SH-SY5Y (cell line): ENCODE measurements around the gene CLSTN2.

Experiments
- GATA2 ChIP-seq: IDR thresholded peaks from 2 replicates; pipeline ENCODE4 v1.6.1; 2011; ENCODE audit warnings: mild to moderate bottlenecking, low read depth, low read length
- GATA3 ChIP-seq: IDR thresholded peaks from 2 replicates; pipeline ENCODE4 v1.6.1; 2011; ENCODE audit warnings: low read depth, mild to moderate bottlenecking, low read length, moderate library complexity

- TF ChIP-seq GATA2: no peak
- TF ChIP-seq GATA3: no peak
Measured at GRCh38 chr3:140571836-140572235, 636.9 kb downstream of the CLSTN2 start.
